Ishikawa (cell line): ENCODE data around the gene SVEP1.

Source experiments
- CEBPB ChIP-seq: IDR thresholded peaks from 2 replicates; pipeline ENCODE4 v1.6.1; 2012
- CREB1 ChIP-seq: IDR thresholded peaks from 2 replicates; pipeline ENCODE4 v1.6.1; 2012; ENCODE audit warnings: low read depth
- EGR1 ChIP-seq: IDR thresholded peaks from 2 replicates; pipeline ENCODE4 v1.6.1; 2012
- EP300 ChIP-seq: IDR thresholded peaks from 2 replicates; pipeline ENCODE4 v1.6.1; 2012; ENCODE audit warnings: borderline replicate concordance
- FOXM1 ChIP-seq: IDR thresholded peaks from 2 replicates; pipeline ENCODE4 v1.6.1; 2012; ENCODE audit warnings: low read depth, borderline replicate concordance
- NFIC ChIP-seq: IDR thresholded peaks from 2 replicates; pipeline ENCODE4 v1.6.1; 2012
- RAD21 ChIP-seq: IDR thresholded peaks from 2 replicates; pipeline ENCODE4 v1.6.1; 2012; ENCODE audit warnings: low read depth
- TAF1 ChIP-seq: IDR thresholded peaks from 2 replicates; pipeline ENCODE4 v1.6.1; 2012; ENCODE audit warnings: low read depth, mild to moderate bottlenecking
- TCF12 ChIP-seq: IDR thresholded peaks from 2 replicates; pipeline ENCODE4 v1.6.1; 2012; ENCODE audit warnings: low read depth
- TEAD4 ChIP-seq: IDR thresholded peaks from 2 replicates; pipeline ENCODE4 v1.6.1; 2012
- YY1 ChIP-seq: IDR thresholded peaks from 2 replicates; pipeline ENCODE4 v1.6.1; 2012; ENCODE audit warnings: low read depth
- ZBTB7A ChIP-seq: IDR thresholded peaks from 2 replicates; pipeline ENCODE4 v1.6.1; 2012; ENCODE audit warnings: low read depth
- TF ChIP-seq, protein P1 (sequence below): IDR thresholded peaks from 2 replicates; pipeline ENCODE4 v1.6.1; 2012
- TF ChIP-seq, protein P2 (sequence below): IDR thresholded peaks from 2 replicates; pipeline ENCODE4 v1.6.1; 2012; ENCODE audit warnings: low read depth, mild to moderate bottlenecking
- TF ChIP-seq, protein P3 (sequence below): IDR thresholded peaks from 2 replicates; pipeline ENCODE4 v1.6.1; 2012

SVEP1 gene

GRCh38 chr9:110337727-110338126 is 241.8 kb downstream of the SVEP1 start, which contains the start of gene TXNDC8:
Gene TXNDC8, minus strand, starts transcription at chr9:110337863.
- no peak for TF ChIP-seq TEAD4

DNA sequence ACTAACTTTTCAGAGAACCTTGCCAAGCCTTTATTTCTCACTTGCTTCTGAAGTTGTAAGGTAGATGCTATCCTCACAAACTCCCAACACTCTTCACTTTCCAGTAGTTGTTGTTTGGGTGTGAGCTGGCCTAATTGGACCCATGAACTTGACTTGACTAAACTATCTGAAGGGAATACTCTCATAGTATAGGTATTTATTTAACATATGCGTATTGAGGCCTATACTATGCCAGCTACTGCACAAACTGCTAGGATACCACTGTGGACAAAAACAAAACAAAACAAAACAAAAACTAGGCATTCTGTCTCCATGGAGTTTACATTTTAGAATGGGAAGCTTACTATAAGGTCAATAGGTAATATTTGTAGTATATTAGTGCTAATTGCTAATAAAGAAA is 243.2 kb downstream of the SVEP1 start:
- TF ChIP-seq, protein P1, sequence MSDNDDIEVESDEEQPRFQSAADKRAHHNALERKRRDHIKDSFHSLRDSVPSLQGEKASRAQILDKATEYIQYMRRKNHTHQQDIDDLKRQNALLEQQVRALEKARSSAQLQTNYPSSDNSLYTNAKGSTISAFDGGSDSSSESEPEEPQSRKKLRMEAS, result no peak
- TF ChIP-seq, protein P2, sequence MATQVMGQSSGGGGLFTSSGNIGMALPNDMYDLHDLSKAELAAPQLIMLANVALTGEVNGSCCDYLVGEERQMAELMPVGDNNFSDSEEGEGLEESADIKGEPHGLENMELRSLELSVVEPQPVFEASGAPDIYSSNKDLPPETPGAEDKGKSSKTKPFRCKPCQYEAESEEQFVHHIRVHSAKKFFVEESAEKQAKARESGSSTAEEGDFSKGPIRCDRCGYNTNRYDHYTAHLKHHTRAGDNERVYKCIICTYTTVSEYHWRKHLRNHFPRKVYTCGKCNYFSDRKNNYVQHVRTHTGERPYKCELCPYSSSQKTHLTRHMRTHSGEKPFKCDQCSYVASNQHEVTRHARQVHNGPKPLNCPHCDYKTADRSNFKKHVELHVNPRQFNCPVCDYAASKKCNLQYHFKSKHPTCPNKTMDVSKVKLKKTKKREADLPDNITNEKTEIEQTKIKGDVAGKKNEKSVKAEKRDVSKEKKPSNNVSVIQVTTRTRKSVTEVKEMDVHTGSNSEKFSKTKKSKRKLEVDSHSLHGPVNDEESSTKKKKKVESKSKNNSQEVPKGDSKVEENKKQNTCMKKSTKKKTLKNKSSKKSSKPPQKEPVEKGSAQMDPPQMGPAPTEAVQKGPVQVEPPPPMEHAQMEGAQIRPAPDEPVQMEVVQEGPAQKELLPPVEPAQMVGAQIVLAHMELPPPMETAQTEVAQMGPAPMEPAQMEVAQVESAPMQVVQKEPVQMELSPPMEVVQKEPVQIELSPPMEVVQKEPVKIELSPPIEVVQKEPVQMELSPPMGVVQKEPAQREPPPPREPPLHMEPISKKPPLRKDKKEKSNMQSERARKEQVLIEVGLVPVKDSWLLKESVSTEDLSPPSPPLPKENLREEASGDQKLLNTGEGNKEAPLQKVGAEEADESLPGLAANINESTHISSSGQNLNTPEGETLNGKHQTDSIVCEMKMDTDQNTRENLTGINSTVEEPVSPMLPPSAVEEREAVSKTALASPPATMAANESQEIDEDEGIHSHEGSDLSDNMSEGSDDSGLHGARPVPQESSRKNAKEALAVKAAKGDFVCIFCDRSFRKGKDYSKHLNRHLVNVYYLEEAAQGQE, result no peak
- TF ChIP-seq FOXM1 (no peak), TCF12 (no peak), CEBPB (no peak), RAD21 (no peak), NFIC (no peak), EP300 (no peak), CREB1 (no peak), EGR1 (no peak), YY1 (no peak), TAF1 (no peak)
- TF ChIP-seq, protein P3, sequence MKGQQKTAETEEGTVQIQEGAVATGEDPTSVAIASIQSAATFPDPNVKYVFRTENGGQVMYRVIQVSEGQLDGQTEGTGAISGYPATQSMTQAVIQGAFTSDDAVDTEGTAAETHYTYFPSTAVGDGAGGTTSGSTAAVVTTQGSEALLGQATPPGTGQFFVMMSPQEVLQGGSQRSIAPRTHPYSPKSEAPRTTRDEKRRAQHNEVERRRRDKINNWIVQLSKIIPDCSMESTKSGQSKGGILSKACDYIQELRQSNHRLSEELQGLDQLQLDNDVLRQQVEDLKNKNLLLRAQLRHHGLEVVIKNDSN, result no peak

GRCh38 chr9:110334871-110335270 is 244.7 kb downstream of the SVEP1 start:
- no peak for TF ChIP-seq EP300
- TF ChIP-seq ZBTB7A, result no peak
- TF ChIP-seq, protein P2, result no peak
- TF ChIP-seq NFIC, result no peak
- TF ChIP-seq EGR1, result no peak
- TF ChIP-seq CREB1, result no peak
- TF ChIP-seq, protein P1, result no peak
- TF ChIP-seq, protein P3, result no peak
- no peak for TF ChIP-seq YY1
- no peak for TF ChIP-seq CEBPB
- TF ChIP-seq TAF1, result no peak
- TF ChIP-seq TCF12, result no peak
- TF ChIP-seq TEAD4, result no peak
- no peak for TF ChIP-seq FOXM1
- TF ChIP-seq RAD21, result no peak

GRCh38 chr9:110334183-110334582 is 245.4 kb downstream of the SVEP1 start:
- no peak for TF ChIP-seq TCF12
- no peak for TF ChIP-seq CREB1
- TF ChIP-seq, protein P2, result no peak
- no peak for TF ChIP-seq EGR1
- TF ChIP-seq, protein P3, result no peak
- no peak for TF ChIP-seq TEAD4
- TF ChIP-seq TAF1, result no peak
- no peak for TF ChIP-seq NFIC
- no peak for TF ChIP-seq RAD21
- no peak for TF ChIP-seq FOXM1
- TF ChIP-seq, protein P1, result no peak
- TF ChIP-seq ZBTB7A, result no peak
- TF ChIP-seq EP300, result no peak
- TF ChIP-seq YY1, result no peak
